ENCODE data around the gene MAPK11. TPM values are rescaled to one million over a fixed set of nuclear protein-coding genes. Genes with fewer than 3 reads are reported as not detected.
"Not testable (repeated sequence)": the region's sequence is repeated elsewhere in the genome, so short reads cannot be mapped to it uniquely, and the experiment has no call there.

The MAPK11 gene
- total RNA-seq, 1 experiment from 2014 or later = 7.6 TPM

GRCh38 chr22:50274311-50274710 is 4.1 kb upstream of the MAPK11 start:
- ChIA-PET POLR2A (ENCODE audit: unreplicated experiment) (no interaction called here), CTCF (no interaction called here)
- no peak for ATAC-seq
- TF ChIP-seq EZH2phosphoT487 (IDR thresholded peaks at IDR 0.05; ENCODE audit: borderline replicate concordance, low read length) (no peak), EZH2 (IDR thresholded peaks at IDR 0.05; ENCODE audit: low read length, unreplicated experiment) (no peak)
- TF ChIP-seq, protein P1, sequence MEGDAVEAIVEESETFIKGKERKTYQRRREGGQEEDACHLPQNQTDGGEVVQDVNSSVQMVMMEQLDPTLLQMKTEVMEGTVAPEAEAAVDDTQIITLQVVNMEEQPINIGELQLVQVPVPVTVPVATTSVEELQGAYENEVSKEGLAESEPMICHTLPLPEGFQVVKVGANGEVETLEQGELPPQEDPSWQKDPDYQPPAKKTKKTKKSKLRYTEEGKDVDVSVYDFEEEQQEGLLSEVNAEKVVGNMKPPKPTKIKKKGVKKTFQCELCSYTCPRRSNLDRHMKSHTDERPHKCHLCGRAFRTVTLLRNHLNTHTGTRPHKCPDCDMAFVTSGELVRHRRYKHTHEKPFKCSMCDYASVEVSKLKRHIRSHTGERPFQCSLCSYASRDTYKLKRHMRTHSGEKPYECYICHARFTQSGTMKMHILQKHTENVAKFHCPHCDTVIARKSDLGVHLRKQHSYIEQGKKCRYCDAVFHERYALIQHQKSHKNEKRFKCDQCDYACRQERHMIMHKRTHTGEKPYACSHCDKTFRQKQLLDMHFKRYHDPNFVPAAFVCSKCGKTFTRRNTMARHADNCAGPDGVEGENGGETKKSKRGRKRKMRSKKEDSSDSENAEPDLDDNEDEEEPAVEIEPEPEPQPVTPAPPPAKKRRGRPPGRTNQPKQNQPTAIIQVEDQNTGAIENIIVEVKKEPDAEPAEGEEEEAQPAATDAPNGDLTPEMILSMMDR (conservative IDR thresholded peaks at IDR 0.05; ENCODE audit: low read depth, low read length) = no peak
- Histone ChIP-seq H3K27me3 (ENCODE audit: low read length) (no peaks in the 10 kb centered on the region), H3K9me3 (ENCODE audit: low read length) (no peaks in the 10 kb centered on the region), H4K20me1 (ENCODE audit: low read length) (no peaks in the 10 kb centered on the region), H3F3A (ENCODE audit: low read length, unreplicated experiment) (no peaks in the 10 kb centered on the region), H3K79me2 (ENCODE audit: low read length) (no peaks in the 10 kb centered on the region), H3K4me2 (ENCODE audit: low read length) (no peak overlapping the region), H3K9ac (ENCODE audit: low read length) (no peak overlapping the region), H2AFZ (ENCODE audit: low read length) (no peak overlapping the region), H3K36me3 (ENCODE audit: low read depth, low read length) (peaks cover 22% of the 10 kb centered on the region), H3K27ac (ENCODE audit: low read length) (no peak overlapping the region), H3K4me1 (ENCODE audit: insufficient read depth, low read length) (peaks cover 11% of the 10 kb centered on the region), H3K9me2 (replicated peaks; ENCODE audit: low read length) (no peaks in the 10 kb centered on the region), H3K4me3 (ENCODE audit: low read length) (no peak overlapping the region)
- BruUV-seq (replicated peaks) = no TSS peak
- peak; percentile 58 for DNase-seq
- intact Hi-C loops (cut with micrococcal nuclease) = loop anchor here (5.0 kb wide), 1 partner anchor 68 kb away; the partner anchor contains the start of gene PPP6R2

DNA sequence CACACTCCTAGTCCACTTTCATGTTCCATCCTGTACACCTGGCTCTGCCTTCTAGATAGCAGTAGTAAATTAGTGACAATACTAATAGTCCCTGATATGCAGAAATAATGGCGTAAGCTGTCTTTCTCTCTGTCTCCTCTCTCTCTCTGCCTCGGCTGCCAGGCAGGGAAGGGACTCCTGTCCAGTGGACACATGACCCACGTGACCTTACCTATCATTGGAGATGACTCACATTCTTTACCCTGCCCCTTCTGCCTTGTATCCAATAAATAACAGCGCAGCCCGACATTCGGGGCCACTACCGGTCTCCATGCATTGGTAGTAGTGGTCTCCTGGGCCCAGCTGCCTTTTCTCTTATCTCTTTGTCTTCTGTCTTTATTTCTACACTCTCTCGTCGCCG is 3.6 kb upstream of the MAPK11 start:
- H3K9me3 ChIP-seq (ENCODE audit: low read length); H3K27ac ChIP-seq (ENCODE audit: low read length); H2AFZ ChIP-seq (ENCODE audit: low read length); BruUV-seq (replicated peaks); DNase-seq; H3K27me3 ChIP-seq (ENCODE audit: low read length); ATAC-seq; H3F3A ChIP-seq (ENCODE audit: low read length, unreplicated experiment); H4K20me1 ChIP-seq (ENCODE audit: low read length); CTCF ChIA-PET; H3K9ac ChIP-seq (ENCODE audit: low read length); H3K79me2 ChIP-seq (ENCODE audit: low read length); H3K9me2 ChIP-seq (replicated peaks; ENCODE audit: low read length); H3K4me2 ChIP-seq (ENCODE audit: low read length); H3K4me3 ChIP-seq (ENCODE audit: low read length); POLR2A ChIA-PET (ENCODE audit: unreplicated experiment): not testable (repeated sequence)
- H3K4me1 ChIP-seq (ENCODE audit: insufficient read depth, low read length) = peaks cover 11% of the 10 kb centered on the region
- intact Hi-C loops (cut with micrococcal nuclease) = loop anchor here (5.0 kb wide), 1 partner anchor 69 kb away; the partner anchor contains the start of gene PPP6R2
- H3K36me3 ChIP-seq (ENCODE audit: low read depth, low read length) = peaks cover 22% of the 10 kb centered on the region

DNA sequence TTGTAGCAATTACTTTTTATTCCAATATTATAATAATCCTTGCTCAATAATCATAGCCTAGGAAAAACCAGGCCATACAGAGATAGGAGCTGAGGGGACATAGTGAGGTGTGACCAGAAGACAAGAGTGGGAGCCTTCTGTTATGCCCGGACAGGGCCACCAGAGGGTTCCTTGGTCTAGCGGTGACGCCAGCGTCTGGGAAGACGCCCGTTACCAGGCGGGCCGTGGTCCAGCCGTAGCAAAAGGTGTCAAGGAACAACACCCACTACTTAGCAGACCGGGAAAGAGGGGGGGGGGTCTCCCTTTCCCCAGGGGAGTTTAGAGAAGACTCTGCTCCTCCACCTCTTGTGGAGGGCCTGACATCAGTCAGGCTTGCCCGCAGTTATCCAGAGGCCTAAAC is 3.2 kb upstream of the MAPK11 start:
- H3K9me2 ChIP-seq (replicated peaks; ENCODE audit: low read length); H3K9me3 ChIP-seq (ENCODE audit: low read length); H2AFZ ChIP-seq (ENCODE audit: low read length); BruUV-seq (replicated peaks); H3K79me2 ChIP-seq (ENCODE audit: low read length); H3F3A ChIP-seq (ENCODE audit: low read length, unreplicated experiment); H4K20me1 ChIP-seq (ENCODE audit: low read length); POLR2A ChIA-PET (ENCODE audit: unreplicated experiment); ATAC-seq; H3K27ac ChIP-seq (ENCODE audit: low read length); CTCF ChIA-PET; H3K9ac ChIP-seq (ENCODE audit: low read length); H3K4me2 ChIP-seq (ENCODE audit: low read length); DNase-seq; H3K4me3 ChIP-seq (ENCODE audit: low read length); H3K27me3 ChIP-seq (ENCODE audit: low read length): not testable (repeated sequence)
- Histone ChIP-seq H3K36me3 (ENCODE audit: low read depth, low read length) (peaks cover 22% of the 10 kb centered on the region), H3K4me1 (ENCODE audit: insufficient read depth, low read length) (peaks cover 11% of the 10 kb centered on the region)
- intact Hi-C loops (cut with micrococcal nuclease) = loop anchor here (5.0 kb wide), 1 partner anchor 69 kb away; the partner anchor contains the start of gene PPP6R2
